Measurements from ENCODE around the gene PIK3IP1. TPM values are rescaled to one million over a fixed set of nuclear protein-coding genes. Genes with fewer than 3 reads are reported as not detected.

PIK3IP1 gene
- total RNA-seq, 1 experiment from 2014 or later: 0.87 TPM

DNA sequence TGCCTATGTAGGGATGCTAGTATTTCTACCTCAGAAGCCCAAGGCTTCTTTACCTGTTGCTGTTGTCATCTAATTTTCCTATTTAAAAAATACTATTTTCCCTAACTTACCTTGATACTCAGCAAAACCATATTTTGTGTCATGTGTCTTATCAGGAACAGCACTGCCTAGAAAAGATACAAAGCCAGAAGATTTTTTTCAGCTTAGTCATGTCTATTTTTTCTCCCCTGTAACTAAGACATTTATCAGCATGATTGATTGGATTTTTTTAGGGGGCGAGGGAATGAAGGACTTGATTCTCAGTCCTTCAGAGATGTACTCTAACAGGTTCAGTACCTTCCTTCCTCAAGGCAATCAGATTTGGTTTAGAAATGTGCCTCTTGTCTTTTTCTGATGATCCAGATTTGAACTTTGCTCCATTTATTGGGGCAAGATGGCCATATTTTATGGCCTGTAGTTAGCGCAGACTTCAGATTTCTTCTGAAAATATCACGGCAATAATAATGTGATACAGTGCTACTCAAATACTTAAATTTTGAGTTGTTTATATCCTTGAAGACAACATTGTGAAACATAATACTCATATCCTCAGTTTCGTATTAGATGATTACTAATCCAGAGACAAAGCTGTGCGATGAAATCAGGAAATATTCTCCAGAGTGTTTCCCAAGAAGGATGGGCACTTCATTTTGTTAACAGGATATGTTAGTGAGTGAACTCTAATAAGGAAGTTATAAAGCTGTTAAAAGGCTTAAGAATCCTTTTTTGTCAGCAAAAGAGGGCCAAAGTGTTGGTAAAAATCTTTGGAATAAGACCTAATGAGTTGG, 3.8 kb upstream of the PIK3IP1 start:
- H2BK20ac ChIP-seq (ENCODE audit: low read depth, low read length, poor library complexity, severe bottlenecking): no peak overlapping the region
- Mint-ChIP-seq H3K36me3 (ENCODE audit: insufficient read depth in 1 of 3, low read depth in 3 of 3) (no peaks in the 10 kb centered on the region; a peak in 1 of 7 replicates), H3K4me1 (peaks cover 13 to 20% of the 10 kb centered on the region in 2 experiments), H3K4me3 (no peak overlapping the region), H3K27me3 (ENCODE audit: low read depth) (peaks cover 6% of the 10 kb centered on the region), H3K9me3 (no peaks in the 10 kb centered on the region; a peak in 1 of 5 replicates), H3K27ac (no peak overlapping the region)
- no peak overlapping the region for H3K4me2 ChIP-seq (ENCODE audit: insufficient read depth, insufficient read length, low read length)
- H3K27ac ChIP-seq (ENCODE audit: insufficient read length, low read depth, low read length): no peak overlapping the region
- H3K23me2 ChIP-seq (ENCODE audit: insufficient read length, low read depth, low read length, poor library complexity, severe bottlenecking): peaks cover 4% of the 10 kb centered on the region
- DNase-seq: no peak
- H3K27me3 ChIP-seq (ENCODE audit: insufficient read depth, low read length): peaks cover 2% of the 10 kb centered on the region; the same call in 1 of the 2 replicates
- H2BK120ac ChIP-seq (ENCODE audit: low read depth, low read length, poor library complexity, severe bottlenecking): no peak overlapping the region
- no peak overlapping the region for H2BK5ac ChIP-seq (ENCODE audit: insufficient read length, low read length)
- H3K56ac ChIP-seq (ENCODE audit: insufficient read length, low read depth, low read length): no peak overlapping the region
- no peak overlapping the region for H3K23ac ChIP-seq (ENCODE audit: insufficient read length, low read depth, low read length)
- H3K79me2 ChIP-seq (ENCODE audit: insufficient read depth, low read length): no peaks in the 10 kb centered on the region
- no peak overlapping the region for H2AFZ ChIP-seq (ENCODE audit: low read length)
- no peaks in the 10 kb centered on the region for H4K20me1 ChIP-seq (ENCODE audit: control insufficient read depth, insufficient read depth, insufficient read length)
- H3K18ac ChIP-seq (ENCODE audit: insufficient read length, low read depth, low read length): no peak overlapping the region
- H3K79me1 ChIP-seq (ENCODE audit: insufficient read depth, low read depth, low read length, poor library complexity, severe bottlenecking): no peaks in the 10 kb centered on the region
- H3K9ac ChIP-seq (ENCODE audit: extremely low read depth, insufficient read length, low read length): no peak overlapping the region
- WGBS (ENCODE audit: extremely low coverage, insufficient read length, low lambda C conversion rate): no CpG with 5 or more reads among the region's 5 CpGs
- H4K5ac ChIP-seq (ENCODE audit: insufficient read length, low read depth, low read length): no peak overlapping the region
- no peaks in the 10 kb centered on the region; the same call in 1 of the 2 replicates for H3K4me1 ChIP-seq (ENCODE audit: insufficient read depth, low read length)
- no peak overlapping the region for H3K14ac ChIP-seq (ENCODE audit: insufficient read depth, low read length)
- H3K9me3 ChIP-seq (ENCODE audit: control insufficient read depth, low read depth, low read length): no peaks in the 10 kb centered on the region
- no peak overlapping the region for H4K91ac ChIP-seq (ENCODE audit: insufficient read length, low read depth, low read length)
- no peak overlapping the region for H2BK12ac ChIP-seq (ENCODE audit: insufficient read length, low read depth, low read length)
- no peak overlapping the region for H3T11ph ChIP-seq (ENCODE audit: low read length)
- TF ChIP-seq, protein P1, sequence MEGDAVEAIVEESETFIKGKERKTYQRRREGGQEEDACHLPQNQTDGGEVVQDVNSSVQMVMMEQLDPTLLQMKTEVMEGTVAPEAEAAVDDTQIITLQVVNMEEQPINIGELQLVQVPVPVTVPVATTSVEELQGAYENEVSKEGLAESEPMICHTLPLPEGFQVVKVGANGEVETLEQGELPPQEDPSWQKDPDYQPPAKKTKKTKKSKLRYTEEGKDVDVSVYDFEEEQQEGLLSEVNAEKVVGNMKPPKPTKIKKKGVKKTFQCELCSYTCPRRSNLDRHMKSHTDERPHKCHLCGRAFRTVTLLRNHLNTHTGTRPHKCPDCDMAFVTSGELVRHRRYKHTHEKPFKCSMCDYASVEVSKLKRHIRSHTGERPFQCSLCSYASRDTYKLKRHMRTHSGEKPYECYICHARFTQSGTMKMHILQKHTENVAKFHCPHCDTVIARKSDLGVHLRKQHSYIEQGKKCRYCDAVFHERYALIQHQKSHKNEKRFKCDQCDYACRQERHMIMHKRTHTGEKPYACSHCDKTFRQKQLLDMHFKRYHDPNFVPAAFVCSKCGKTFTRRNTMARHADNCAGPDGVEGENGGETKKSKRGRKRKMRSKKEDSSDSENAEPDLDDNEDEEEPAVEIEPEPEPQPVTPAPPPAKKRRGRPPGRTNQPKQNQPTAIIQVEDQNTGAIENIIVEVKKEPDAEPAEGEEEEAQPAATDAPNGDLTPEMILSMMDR (conservative IDR thresholded peaks at IDR 0.05): no peak
- H2AK5ac ChIP-seq (ENCODE audit: insufficient read length, low read length): no peak overlapping the region
- H3K4ac ChIP-seq (ENCODE audit: low read depth, low read length): no peak overlapping the region
- H2BK15ac ChIP-seq (ENCODE audit: low read depth, low read length): no peak overlapping the region
- H4K8ac ChIP-seq (replicated peaks; ENCODE audit: insufficient read length, low read depth, low read length): no peak overlapping the region
